ENCODE results near the gene BPIFA1. TPM values are rescaled to one million over a fixed set of nuclear protein-coding genes. Genes with fewer than 3 reads are reported as not detected.

The BPIFA1 gene
- total RNA-seq, 1 experiment from 2014 or later: not detected

- Histone ChIP-seq H3K4me2 (ENCODE audit: low read depth, low read length, poor library complexity, severe bottlenecking) (no peak overlapping the region), H3K9ac (ENCODE audit: low read length) (no peak overlapping the region), H3K4me1 (ENCODE audit: low read length) (no peaks in the 10 kb centered on the region), H3K79me2 (ENCODE audit: low read length) (no peaks in the 10 kb centered on the region), H3K36me3 (ENCODE audit: insufficient read depth, low read length) (no peaks in the 10 kb centered on the region), H4K20me1 (ENCODE audit: insufficient read depth, low read depth, low read length) (no peaks in the 10 kb centered on the region), H2AFZ (ENCODE audit: low read length) (no peak overlapping the region), H3K9me3 (ENCODE audit: low read length) (no peaks in the 10 kb centered on the region), H3K27ac (ENCODE audit: low read length) (no peak overlapping the region), H3K27me3 (ENCODE audit: low read length) (no peaks in the 10 kb centered on the region), H3K9me2 (replicated peaks; ENCODE audit: insufficient read depth, low read length) (no peaks in the 10 kb centered on the region), H3K4me3 (ENCODE audit: low read length) (no peak overlapping the region)
- DNase-seq: no peak
Measured at GRCh38 chr20:33242319-33243100, 6.7 kb downstream of the BPIFA1 start.

- no peaks in the 10 kb centered on the region for H3K79me2 ChIP-seq (ENCODE audit: low read length)
- H3K27me3 ChIP-seq (ENCODE audit: low read length): no peaks in the 10 kb centered on the region
- H3K9ac ChIP-seq (ENCODE audit: low read length): no peak overlapping the region
- no peaks in the 10 kb centered on the region for H3K9me3 ChIP-seq (ENCODE audit: low read length)
- no peaks in the 10 kb centered on the region for H3K36me3 ChIP-seq (ENCODE audit: insufficient read depth, low read length)
- no peak for DNase-seq
- no peak overlapping the region for H2AFZ ChIP-seq (ENCODE audit: low read length)
- H4K20me1 ChIP-seq (ENCODE audit: insufficient read depth, low read depth, low read length): no peaks in the 10 kb centered on the region
- no peaks in the 10 kb centered on the region for H3K9me2 ChIP-seq (replicated peaks; ENCODE audit: insufficient read depth, low read length)
- H3K4me2 ChIP-seq (ENCODE audit: low read depth, low read length, poor library complexity, severe bottlenecking): no peak overlapping the region
- no peak overlapping the region for H3K27ac ChIP-seq (ENCODE audit: low read length)
- peaks cover 15% of the 10 kb centered on the region for H3K4me1 ChIP-seq (ENCODE audit: low read length)
- H3K4me3 ChIP-seq (ENCODE audit: low read length): no peak overlapping the region
Measured at GRCh38 chr20:33246077-33246476, 10.3 kb downstream of the BPIFA1 start.

- Histone ChIP-seq H3K9ac (ENCODE audit: low read length) (no peak overlapping the region), H3K27me3 (ENCODE audit: low read length) (no peaks in the 10 kb centered on the region), H3K4me1 (ENCODE audit: low read length) (peaks cover 23% of the 10 kb centered on the region), H3K4me3 (ENCODE audit: low read length) (no peak overlapping the region), H3K36me3 (ENCODE audit: insufficient read depth, low read length) (no peaks in the 10 kb centered on the region), H3K9me2 (replicated peaks; ENCODE audit: insufficient read depth, low read length) (no peaks in the 10 kb centered on the region), H3K79me2 (ENCODE audit: low read length) (no peaks in the 10 kb centered on the region), H4K20me1 (ENCODE audit: insufficient read depth, low read depth, low read length) (no peaks in the 10 kb centered on the region), H2AFZ (ENCODE audit: low read length) (no peak overlapping the region), H3K27ac (ENCODE audit: low read length) (no peak overlapping the region), H3K4me2 (ENCODE audit: low read depth, low read length, poor library complexity, severe bottlenecking) (no peak overlapping the region), H3K9me3 (ENCODE audit: low read length) (no peaks in the 10 kb centered on the region)
- DNase-seq: no peak
Measured at GRCh38 chr20:33249456-33249855, 13.7 kb downstream of the BPIFA1 start.

- Histone ChIP-seq H3K27me3 (ENCODE audit: low read length) (no peaks in the 10 kb centered on the region), H3K9ac (ENCODE audit: low read length) (no peak overlapping the region), H2AFZ (ENCODE audit: low read length) (no peak overlapping the region), H3K4me2 (ENCODE audit: low read depth, low read length, poor library complexity, severe bottlenecking) (peak overlapping the region; percentile 61), H3K36me3 (ENCODE audit: insufficient read depth, low read length) (no peaks in the 10 kb centered on the region), H3K9me3 (ENCODE audit: low read length) (no peaks in the 10 kb centered on the region), H3K9me2 (replicated peaks; ENCODE audit: insufficient read depth, low read length) (no peaks in the 10 kb centered on the region), H3K27ac (ENCODE audit: low read length) (no peak overlapping the region), H3K4me1 (ENCODE audit: low read length) (peaks cover 23% of the 10 kb centered on the region), H3K79me2 (ENCODE audit: low read length) (no peaks in the 10 kb centered on the region), H4K20me1 (ENCODE audit: insufficient read depth, low read depth, low read length) (no peaks in the 10 kb centered on the region), H3K4me3 (ENCODE audit: low read length) (peak overlapping the region; percentile 25; the same call in 1 of the 2 replicates)
- peak; percentile 79 for DNase-seq
Measured at GRCh38 chr20:33250666-33251065, 14.9 kb downstream of the BPIFA1 start.

- Histone ChIP-seq H3K36me3 (ENCODE audit: insufficient read depth, low read length) (no peaks in the 10 kb centered on the region), H3K4me1 (ENCODE audit: low read length) (peaks cover 23% of the 10 kb centered on the region), H3K79me2 (ENCODE audit: low read length) (no peaks in the 10 kb centered on the region), H3K27ac (ENCODE audit: low read length) (no peak overlapping the region), H3K9me2 (replicated peaks; ENCODE audit: insufficient read depth, low read length) (no peaks in the 10 kb centered on the region), H3K4me2 (ENCODE audit: low read depth, low read length, poor library complexity, severe bottlenecking) (peak overlapping the region; percentile 61), H3K27me3 (ENCODE audit: low read length) (no peaks in the 10 kb centered on the region), H4K20me1 (ENCODE audit: insufficient read depth, low read depth, low read length) (no peaks in the 10 kb centered on the region), H3K4me3 (ENCODE audit: low read length) (no peak overlapping the region), H3K9ac (ENCODE audit: low read length) (no peak overlapping the region), H2AFZ (ENCODE audit: low read length) (no peak overlapping the region), H3K9me3 (ENCODE audit: low read length) (no peaks in the 10 kb centered on the region)
- DNase-seq: no peak
Measured at GRCh38 chr20:33251496-33251895, 15.7 kb downstream of the BPIFA1 start.

DNA sequence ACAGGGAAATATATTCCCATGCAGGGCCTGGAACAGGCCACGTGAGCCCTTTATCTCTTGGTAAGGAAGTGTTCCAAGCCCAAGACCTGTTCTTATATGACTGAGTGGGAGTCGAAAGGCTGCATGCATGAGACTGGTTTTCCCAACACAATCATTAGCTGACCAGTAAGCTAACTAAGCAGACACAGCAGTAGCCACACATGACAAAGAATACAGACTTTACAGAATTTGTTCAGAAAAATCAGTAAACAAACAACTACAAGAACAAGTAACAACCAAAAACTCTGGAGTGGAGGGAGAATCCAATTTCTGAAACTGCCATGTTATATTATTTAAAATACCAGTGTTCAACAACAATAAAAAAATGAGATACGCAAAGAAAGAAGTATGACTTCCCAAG, 16.7 kb downstream of the BPIFA1 start:
- no peak overlapping the region for H2AFZ ChIP-seq (ENCODE audit: low read length)

GRCh38 chr20:33255005-33255404, 19.2 kb downstream of the BPIFA1 start:
- H3K27me3 ChIP-seq (ENCODE audit: low read length): no peaks in the 10 kb centered on the region
- H4K20me1 ChIP-seq (ENCODE audit: insufficient read depth, low read depth, low read length): no peaks in the 10 kb centered on the region
- no peak for DNase-seq
- no peak overlapping the region for H2AFZ ChIP-seq (ENCODE audit: low read length)
- H3K27ac ChIP-seq (ENCODE audit: low read length): no peak overlapping the region
- no peaks in the 10 kb centered on the region for H3K36me3 ChIP-seq (ENCODE audit: insufficient read depth, low read length)
- H3K9me3 ChIP-seq (ENCODE audit: low read length): no peaks in the 10 kb centered on the region
- H3K4me3 ChIP-seq (ENCODE audit: low read length): no peak overlapping the region
- no peaks in the 10 kb centered on the region for H3K9me2 ChIP-seq (replicated peaks; ENCODE audit: insufficient read depth, low read length)
- H3K9ac ChIP-seq (ENCODE audit: low read length): no peak overlapping the region
- H3K4me2 ChIP-seq (ENCODE audit: low read depth, low read length, poor library complexity, severe bottlenecking): no peak overlapping the region
- no peaks in the 10 kb centered on the region for H3K79me2 ChIP-seq (ENCODE audit: low read length)
- H3K4me1 ChIP-seq (ENCODE audit: low read length): peaks cover 19% of the 10 kb centered on the region

More for the DNA sequence above, 16.7 kb downstream of the BPIFA1 start:
- DNase-seq: no peak
- H3K4me1 ChIP-seq (ENCODE audit: low read length): peaks cover 23% of the 10 kb centered on the region
- H3K27me3 ChIP-seq (ENCODE audit: low read length): no peaks in the 10 kb centered on the region
- H4K20me1 ChIP-seq (ENCODE audit: insufficient read depth, low read depth, low read length): no peaks in the 10 kb centered on the region
- no peaks in the 10 kb centered on the region for H3K79me2 ChIP-seq (ENCODE audit: low read length)
- H3K4me2 ChIP-seq (ENCODE audit: low read depth, low read length, poor library complexity, severe bottlenecking): no peak overlapping the region
- no peak overlapping the region for H3K9ac ChIP-seq (ENCODE audit: low read length)
- H3K27ac ChIP-seq (ENCODE audit: low read length): no peak overlapping the region
- H3K9me3 ChIP-seq (ENCODE audit: low read length): no peaks in the 10 kb centered on the region
- no peak overlapping the region for H3K4me3 ChIP-seq (ENCODE audit: low read length)
- H3K9me2 ChIP-seq (replicated peaks; ENCODE audit: insufficient read depth, low read length): no peaks in the 10 kb centered on the region
- H3K36me3 ChIP-seq (ENCODE audit: insufficient read depth, low read length): no peaks in the 10 kb centered on the region

- no peaks in the 10 kb centered on the region for H3K79me2 ChIP-seq (ENCODE audit: low read length)
- H3K36me3 ChIP-seq (ENCODE audit: insufficient read depth, low read length): no peaks in the 10 kb centered on the region
- H4K20me1 ChIP-seq (ENCODE audit: insufficient read depth, low read depth, low read length): no peaks in the 10 kb centered on the region
- H3K9me2 ChIP-seq (replicated peaks; ENCODE audit: insufficient read depth, low read length): no peaks in the 10 kb centered on the region
- DNase-seq: no peak
- H2AFZ ChIP-seq (ENCODE audit: low read length): no peak overlapping the region
- H3K9me3 ChIP-seq (ENCODE audit: low read length): no peaks in the 10 kb centered on the region
- no peak overlapping the region for H3K4me3 ChIP-seq (ENCODE audit: low read length)
- H3K4me2 ChIP-seq (ENCODE audit: low read depth, low read length, poor library complexity, severe bottlenecking): no peak overlapping the region
- H3K27me3 ChIP-seq (ENCODE audit: low read length): no peaks in the 10 kb centered on the region
- H3K27ac ChIP-seq (ENCODE audit: low read length): no peak overlapping the region
- H3K9ac ChIP-seq (ENCODE audit: low read length): no peak overlapping the region
- no peaks in the 10 kb centered on the region for H3K4me1 ChIP-seq (ENCODE audit: low read length)
Measured at GRCh38 chr20:33257237-33257636, 21.4 kb downstream of the BPIFA1 start.

Measured in Karpas-422 (cell line).